Left cardiac atrium (tissue), 4 donors: ENCODE data around the gene RPS21. TPM values are rescaled to one million over a fixed set of nuclear protein-coding genes. Genes with fewer than 3 reads are reported as not detected.

ENCODE experiments used
- ATAC-seq, 2 donors: fragments of 200-7000 bp; cut with Tn5 transposase; one replicate each; pipeline ENCODE4 v1.9.1; 2020; ENCODE audit warnings: mild to moderate bottlenecking in 2 of 2, moderate library complexity in 2 of 2
- DNase-seq: peaks from one replicate; pipeline ENCODE4 v3.0.0-alpha.2; 2020
- intact Hi-C, 2 donors: fragments of 100-400 bp; cut with DNase I; formaldehyde crosslinking; loops; one replicate each; pipeline versions ENCODE4 v1.14.1 to v1.15.1; 2022 to 2023
- total RNA-seq, 2 donors: library from RNA; stranded (reverse); fragmentation: NEBNext Ultra II Directional; extraction: Animal tissue kit (Norgen Biotek cat#: 25700); gene quantifications; one replicate each; pipeline ENCODE4 v1.2.1, GENCODE V29; 2021
- donor health status: DM: no; HTN: yes; CAD: no.
- donor health status: DM: no; HTN: yes; CAD: no; lungs with severe emphysema.
- donor health status: DM: yes; HTN: yes; CAD: no.
- donor health status: Dilated cardiomyopathy.

RPS21 gene
- total RNA-seq, 2 donors from 2014 or later = 733 to 750 TPM

GRCh38 chr20:62428396-62429295 lies 41.7 kb downstream of the RPS21 start:
- intact Hi-C loops = no loop called here
- DNase-seq (no peak), ATAC-seq (no peak)

DNA sequence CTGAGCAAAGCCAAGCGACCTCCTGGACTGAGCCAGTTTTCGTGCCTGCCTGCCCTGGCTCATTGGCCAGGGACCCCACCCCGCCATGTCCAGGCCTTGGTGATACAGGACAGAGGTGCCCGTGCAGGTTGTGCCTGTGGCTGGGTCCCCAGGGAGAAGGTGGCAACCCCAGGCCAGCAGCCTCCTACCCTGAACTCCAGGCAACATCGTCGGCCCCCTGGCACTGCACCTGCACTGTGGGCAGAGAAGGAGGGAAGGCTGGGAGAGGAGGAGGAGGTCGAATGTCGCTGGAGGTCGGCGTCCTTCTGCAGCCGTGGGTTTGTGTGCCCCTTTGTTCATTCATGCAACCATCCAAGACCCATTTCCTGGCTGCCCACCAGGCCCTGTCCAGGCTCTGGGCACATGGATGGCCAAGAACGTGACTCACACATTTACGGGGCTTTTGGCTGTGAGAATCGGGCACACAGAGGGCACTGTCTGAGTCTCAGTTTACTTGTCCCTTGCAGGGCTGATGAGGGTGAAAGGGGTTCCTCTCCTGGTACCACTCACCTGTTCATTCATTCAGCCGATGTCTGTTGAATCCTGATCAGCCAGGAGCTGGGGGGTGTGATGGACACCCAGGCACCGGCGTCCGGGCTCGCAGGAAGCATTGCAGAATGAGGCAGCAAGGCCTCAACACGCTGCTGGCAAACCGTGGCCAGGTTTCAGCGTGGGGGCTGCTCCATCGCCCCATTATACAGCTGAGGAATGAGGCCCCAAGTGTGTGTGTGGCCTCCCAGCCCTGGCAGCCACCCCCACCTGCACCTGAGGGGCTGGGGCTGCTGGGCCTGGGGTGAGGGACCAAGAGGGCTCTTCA lies 42.8 kb downstream of the RPS21 start:
- no peak for ATAC-seq
- no peak for DNase-seq
- intact Hi-C loops = no loop called here

DNA sequence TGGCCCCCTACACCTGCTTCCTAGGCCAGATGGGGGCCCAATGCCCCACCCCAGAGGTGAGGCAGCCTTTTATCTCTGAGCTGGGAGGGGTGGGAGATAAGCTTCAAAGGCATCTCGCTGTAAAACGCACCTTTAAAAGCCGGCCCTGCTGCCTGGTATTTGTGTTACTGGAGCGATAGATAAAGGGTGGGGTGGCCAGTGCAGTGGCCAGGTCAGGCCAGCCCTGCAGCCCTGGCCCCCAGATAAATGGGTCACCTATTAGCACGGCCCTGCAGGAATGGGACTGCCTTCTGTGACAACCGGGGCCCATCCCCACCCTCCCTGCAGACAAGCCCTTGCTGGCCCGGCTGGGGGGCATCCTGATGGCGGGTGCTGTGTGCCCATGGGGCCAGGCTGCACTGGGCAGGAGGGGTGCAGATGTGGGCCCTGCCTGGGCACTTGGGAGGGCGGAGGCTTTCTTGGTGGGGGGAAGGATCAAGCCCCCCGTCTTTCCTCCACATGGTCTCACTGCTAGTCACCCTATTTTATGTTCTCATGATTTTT lies 43.5 kb downstream of the RPS21 start:
- intact Hi-C loops = no loop called here
- DNase-seq (no peak), ATAC-seq (no peak)

- no peak for ATAC-seq
- intact Hi-C loops = no loop called here
- DNase-seq = no peak
These were observed 44.1 kb downstream of the RPS21 start for GRCh38 chr20:62430866-62431447.

DNA sequence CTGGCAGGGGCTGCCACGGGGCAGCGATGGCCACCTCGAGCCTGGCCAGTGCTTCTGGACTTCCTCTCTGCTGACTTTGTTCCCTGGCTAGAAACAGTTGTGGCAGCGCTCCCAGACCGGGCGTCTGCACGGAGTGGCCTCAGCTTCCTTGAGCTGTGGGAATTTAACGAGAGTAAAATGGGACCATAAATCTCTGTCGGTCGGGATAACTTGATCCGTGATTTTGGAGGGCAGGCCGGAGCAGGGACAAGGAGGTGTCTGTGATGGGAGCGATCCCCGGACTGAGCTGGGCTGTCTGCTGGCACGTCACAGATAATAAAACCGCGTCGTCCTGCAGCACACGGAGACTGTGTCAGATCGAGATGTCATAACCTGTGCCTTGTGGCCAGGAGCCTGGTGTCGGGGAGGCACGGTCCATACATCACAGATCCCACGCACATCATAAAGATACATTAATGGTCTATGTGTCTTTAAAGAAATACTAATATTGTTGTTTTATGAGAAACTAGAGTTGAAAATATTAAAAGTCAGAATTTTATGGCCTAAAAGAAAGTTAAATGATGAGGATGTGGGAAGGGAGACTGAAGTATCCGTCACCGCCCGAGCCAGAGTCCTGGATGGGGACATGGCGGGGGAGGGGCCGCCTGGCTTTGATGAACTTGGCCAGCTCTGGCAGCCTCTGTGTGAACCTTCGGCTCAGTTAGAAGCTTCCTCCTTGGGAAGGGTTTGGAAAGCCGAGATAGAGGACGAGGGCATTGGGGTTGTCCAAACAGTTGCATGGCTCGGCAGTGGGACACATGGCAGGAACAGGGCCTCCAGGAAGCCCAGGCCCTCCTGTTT lies 47.0 kb downstream of the RPS21 start:
- DNase-seq (peak; percentile 79), ATAC-seq (peak; percentile 59 to 60)
- intact Hi-C loops = no loop called here

DNA sequence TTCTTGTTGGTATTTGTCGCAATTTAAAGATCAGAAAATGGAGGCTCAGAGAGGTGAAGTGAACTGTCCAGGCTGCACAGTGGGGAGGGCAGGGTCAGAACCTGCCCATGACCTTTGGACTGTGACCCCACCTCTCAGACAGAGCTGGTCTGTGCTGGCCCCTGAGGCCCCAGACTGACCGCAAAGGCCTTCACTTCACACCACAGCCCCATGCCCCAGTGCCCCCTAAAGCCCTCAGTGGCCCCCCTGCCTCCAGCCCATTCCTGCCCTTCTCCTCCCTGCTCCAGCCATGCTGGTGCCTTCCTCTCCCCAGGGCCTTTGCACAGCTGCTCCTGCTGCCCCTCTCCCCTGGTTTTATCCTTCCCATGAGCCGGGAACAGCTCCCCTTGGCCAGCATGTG lies 49.8 kb downstream of the RPS21 start:
- DNase-seq = no peak
- no peak for ATAC-seq
- intact Hi-C loops = no loop called here

- ATAC-seq = no peak
- intact Hi-C loops = no loop called here
- DNase-seq = no peak
These were observed 50.6 kb downstream of the RPS21 start for GRCh38 chr20:62437496-62437895.

GRCh38 chr20:62437927-62438326 lies 51.0 kb downstream of the RPS21 start:
- intact Hi-C loops = no loop called here
- ATAC-seq (peak; percentile 9 to 20), DNase-seq (peak; percentile 49)

Other genes starting within 250 kb of the RPS21 start
- 100 to 1,000 TPM; 174 to 210 TPM for gene PSMA7, start 243.7 kb upstream of the RPS21 start, total RNA-seq
- 1 to 10 TPM; 7.6 to 7.7 TPM for gene SS18L1, start 243.3 kb upstream of the RPS21 start, total RNA-seq
- gene MTG2, start 204.1 kb upstream of the RPS21 start, total RNA-seq = 10 to 100 TPM; 19.1 to 28.9 TPM
- gene HRH3, start 166.8 kb upstream of the RPS21 start, total RNA-seq = not detected
- gene OSBPL2, start 148.6 kb upstream of the RPS21 start, total RNA-seq = 10 to 100 TPM; 40.1 to 41.2 TPM
- 10 to 100 TPM; 57.9 to 76.9 TPM for gene ADRM1, start 84.1 kb upstream of the RPS21 start, total RNA-seq
- 100 to 1,000 TPM in 1 of 2 donors, 10 to 100 TPM in 1; 70.4 to 113 TPM for gene LAMA5, start 19.8 kb upstream of the RPS21 start, total RNA-seq
- gene CABLES2, start 20.2 kb downstream of the RPS21 start, total RNA-seq = 10 to 100 TPM; 20.6 to 25.3 TPM
- not detected for gene RBBP8NL, start 40.4 kb downstream of the RPS21 start, total RNA-seq
- gene GATA5, start 88.9 kb downstream of the RPS21 start, total RNA-seq = 1 to 10 TPM; 4.3 to 9.3 TPM